ENCODE results near the gene LAMC3. TPM values are rescaled to one million over a fixed set of nuclear protein-coding genes. Genes with fewer than 3 reads are reported as not detected.

LAMC3 gene
- total RNA-seq, 1 experiment from 2014 or later, result not detected

GRCh38 chr9:130975156-130975555 lies 33.8 kb upstream of the LAMC3 start:
- Histone ChIP-seq H3K9ac (ENCODE audit: low read length) (no peak overlapping the region), H3K4me2 (ENCODE audit: low read depth, low read length, poor library complexity, severe bottlenecking) (no peak overlapping the region), H3K4me1 (ENCODE audit: low read length) (no peaks in the 10 kb centered on the region), H3K79me2 (ENCODE audit: low read length) (no peaks in the 10 kb centered on the region), H2AFZ (ENCODE audit: low read length) (no peak overlapping the region), H3K4me3 (ENCODE audit: low read length) (no peak overlapping the region), H3K9me3 (ENCODE audit: low read length) (no peaks in the 10 kb centered on the region), H4K20me1 (ENCODE audit: insufficient read depth, low read depth, low read length) (no peaks in the 10 kb centered on the region), H3K27ac (ENCODE audit: low read length) (no peak overlapping the region), H3K36me3 (ENCODE audit: insufficient read depth, low read length) (no peaks in the 10 kb centered on the region), H3K27me3 (ENCODE audit: low read length) (0 out of 2 replicates have a peak, but pooled peaks cover 3% of the 10 kb centered on the region), H3K9me2 (replicated peaks; ENCODE audit: insufficient read depth, low read length) (no peaks in the 10 kb centered on the region)
- DNase-seq, result no peak

GRCh38 chr9:130975932-130976841 lies 32.8 kb upstream of the LAMC3 start:
- H3K9me2 ChIP-seq (replicated peaks; ENCODE audit: insufficient read depth, low read length), result no peaks in the 10 kb centered on the region
- H3K36me3 ChIP-seq (ENCODE audit: insufficient read depth, low read length), result no peaks in the 10 kb centered on the region
- H4K20me1 ChIP-seq (ENCODE audit: insufficient read depth, low read depth, low read length), result no peaks in the 10 kb centered on the region
- no peak for DNase-seq
- 0 out of 2 replicates have a peak, but pooled peaks cover 3% of the 10 kb centered on the region for H3K27me3 ChIP-seq (ENCODE audit: low read length)
- no peak overlapping the region for H3K4me3 ChIP-seq (ENCODE audit: low read length)
- H3K9me3 ChIP-seq (ENCODE audit: low read length), result no peaks in the 10 kb centered on the region
- H3K27ac ChIP-seq (ENCODE audit: low read length), result no peak overlapping the region
- no peak overlapping the region for H3K9ac ChIP-seq (ENCODE audit: low read length)
- no peak overlapping the region for H3K4me2 ChIP-seq (ENCODE audit: low read depth, low read length, poor library complexity, severe bottlenecking)
- no peaks in the 10 kb centered on the region for H3K4me1 ChIP-seq (ENCODE audit: low read length)
- H2AFZ ChIP-seq (ENCODE audit: low read length), result no peak overlapping the region
- no peaks in the 10 kb centered on the region for H3K79me2 ChIP-seq (ENCODE audit: low read length)

GRCh38 chr9:130977811-130978221 lies 31.2 kb upstream of the LAMC3 start:
- H3K9ac ChIP-seq (ENCODE audit: low read length), result no peak overlapping the region

GRCh38 chr9:130979591-130980385 lies 29.2 kb upstream of the LAMC3 start:
- no peak overlapping the region for H2AFZ ChIP-seq (ENCODE audit: low read length)
- H3K36me3 ChIP-seq (ENCODE audit: insufficient read depth, low read length), result no peaks in the 10 kb centered on the region
- no peaks in the 10 kb centered on the region for H4K20me1 ChIP-seq (ENCODE audit: insufficient read depth, low read depth, low read length)
- no peak overlapping the region for H3K4me3 ChIP-seq (ENCODE audit: low read length)
- H3K9me3 ChIP-seq (ENCODE audit: low read length), result no peaks in the 10 kb centered on the region
- no peak for DNase-seq
- H3K79me2 ChIP-seq (ENCODE audit: low read length), result no peaks in the 10 kb centered on the region
- no peaks in the 10 kb centered on the region for H3K27me3 ChIP-seq (ENCODE audit: low read length)
- H3K4me2 ChIP-seq (ENCODE audit: low read depth, low read length, poor library complexity, severe bottlenecking), result no peak overlapping the region
- no peak overlapping the region for H3K27ac ChIP-seq (ENCODE audit: low read length)
- H3K9me2 ChIP-seq (replicated peaks; ENCODE audit: insufficient read depth, low read length), result no peaks in the 10 kb centered on the region
- no peaks in the 10 kb centered on the region for H3K4me1 ChIP-seq (ENCODE audit: low read length)
- no peak overlapping the region for H3K9ac ChIP-seq (ENCODE audit: low read length)

More at GRCh38 chr9:130977811-130978221, 31.2 kb upstream of the LAMC3 start:
- no peak overlapping the region for H2AFZ ChIP-seq (ENCODE audit: low read length)
- H3K9me2 ChIP-seq (replicated peaks; ENCODE audit: insufficient read depth, low read length), result no peaks in the 10 kb centered on the region
- no peaks in the 10 kb centered on the region for H3K79me2 ChIP-seq (ENCODE audit: low read length)
- H3K4me3 ChIP-seq (ENCODE audit: low read length), result no peak overlapping the region
- no peaks in the 10 kb centered on the region for H4K20me1 ChIP-seq (ENCODE audit: insufficient read depth, low read depth, low read length)
- no peaks in the 10 kb centered on the region for H3K9me3 ChIP-seq (ENCODE audit: low read length)
- no peaks in the 10 kb centered on the region for H3K4me1 ChIP-seq (ENCODE audit: low read length)
- H3K27ac ChIP-seq (ENCODE audit: low read length), result no peak overlapping the region
- DNase-seq, result no peak
- H3K36me3 ChIP-seq (ENCODE audit: insufficient read depth, low read length), result no peaks in the 10 kb centered on the region
- no peak overlapping the region for H3K4me2 ChIP-seq (ENCODE audit: low read depth, low read length, poor library complexity, severe bottlenecking)
- H3K27me3 ChIP-seq (ENCODE audit: low read length), result no peaks in the 10 kb centered on the region

GRCh38 chr9:130980526-130980925 lies 28.4 kb upstream of the LAMC3 start:
- H3K9ac ChIP-seq (ENCODE audit: low read length), result no peak overlapping the region
- H3K4me1 ChIP-seq (ENCODE audit: low read length), result no peaks in the 10 kb centered on the region
- H2AFZ ChIP-seq (ENCODE audit: low read length), result no peak overlapping the region
- no peaks in the 10 kb centered on the region for H3K9me3 ChIP-seq (ENCODE audit: low read length)
- H3K9me2 ChIP-seq (replicated peaks; ENCODE audit: insufficient read depth, low read length), result no peaks in the 10 kb centered on the region
- H3K27me3 ChIP-seq (ENCODE audit: low read length), result no peaks in the 10 kb centered on the region
- DNase-seq, result no peak
- H3K4me2 ChIP-seq (ENCODE audit: low read depth, low read length, poor library complexity, severe bottlenecking), result no peak overlapping the region
- H4K20me1 ChIP-seq (ENCODE audit: insufficient read depth, low read depth, low read length), result no peaks in the 10 kb centered on the region
- H3K36me3 ChIP-seq (ENCODE audit: insufficient read depth, low read length), result no peaks in the 10 kb centered on the region
- H3K27ac ChIP-seq (ENCODE audit: low read length), result no peak overlapping the region
- H3K4me3 ChIP-seq (ENCODE audit: low read length), result no peak overlapping the region
- no peaks in the 10 kb centered on the region for H3K79me2 ChIP-seq (ENCODE audit: low read length)

GRCh38 chr9:130981002-130981755 lies 27.8 kb upstream of the LAMC3 start:
- no peak overlapping the region for H2AFZ ChIP-seq (ENCODE audit: low read length)
- H3K9me3 ChIP-seq (ENCODE audit: low read length), result no peaks in the 10 kb centered on the region
- no peak overlapping the region for H3K4me3 ChIP-seq (ENCODE audit: low read length)
- H3K9ac ChIP-seq (ENCODE audit: low read length), result no peak overlapping the region
- no peaks in the 10 kb centered on the region for H4K20me1 ChIP-seq (ENCODE audit: insufficient read depth, low read depth, low read length)
- no peaks in the 10 kb centered on the region for H3K36me3 ChIP-seq (ENCODE audit: insufficient read depth, low read length)
- no peaks in the 10 kb centered on the region for H3K9me2 ChIP-seq (replicated peaks; ENCODE audit: insufficient read depth, low read length)
- H3K27me3 ChIP-seq (ENCODE audit: low read length), result no peaks in the 10 kb centered on the region
- H3K4me2 ChIP-seq (ENCODE audit: low read depth, low read length, poor library complexity, severe bottlenecking), result no peak overlapping the region
- no peak for DNase-seq
- no peak overlapping the region for H3K27ac ChIP-seq (ENCODE audit: low read length)
- H3K79me2 ChIP-seq (ENCODE audit: low read length), result no peaks in the 10 kb centered on the region
- H3K4me1 ChIP-seq (ENCODE audit: low read length), result no peaks in the 10 kb centered on the region

GRCh38 chr9:130981756-130982137 lies 27.2 kb upstream of the LAMC3 start:
- no peaks in the 10 kb centered on the region for H3K9me3 ChIP-seq (ENCODE audit: low read length)
- H2AFZ ChIP-seq (ENCODE audit: low read length), result no peak overlapping the region
- no peaks in the 10 kb centered on the region for H3K9me2 ChIP-seq (replicated peaks; ENCODE audit: insufficient read depth, low read length)
- no peak for DNase-seq
- no peaks in the 10 kb centered on the region for H3K79me2 ChIP-seq (ENCODE audit: low read length)
- H3K4me1 ChIP-seq (ENCODE audit: low read length), result no peaks in the 10 kb centered on the region
- H3K27ac ChIP-seq (ENCODE audit: low read length), result no peak overlapping the region
- no peak overlapping the region for H3K9ac ChIP-seq (ENCODE audit: low read length)
- no peaks in the 10 kb centered on the region for H3K36me3 ChIP-seq (ENCODE audit: insufficient read depth, low read length)
- H3K4me3 ChIP-seq (ENCODE audit: low read length), result no peak overlapping the region
- no peak overlapping the region for H3K4me2 ChIP-seq (ENCODE audit: low read depth, low read length, poor library complexity, severe bottlenecking)
- H4K20me1 ChIP-seq (ENCODE audit: insufficient read depth, low read depth, low read length), result no peaks in the 10 kb centered on the region
- no peaks in the 10 kb centered on the region for H3K27me3 ChIP-seq (ENCODE audit: low read length)

Measured in Karpas-422 (cell line).